ENCODE results near the gene ATXN1. TPM values are rescaled to one million over a fixed set of nuclear protein-coding genes. Genes with fewer than 3 reads are reported as not detected.

The ATXN1 gene
- total RNA-seq, 1 donor from 2014 or later: 15.5 TPM

- no peaks in the 10 kb centered on the region for H3K36me3 Mint-ChIP-seq (ENCODE audit: unreplicated experiment)
- H3K4me3 Mint-ChIP-seq (ENCODE audit: unreplicated experiment): no peak overlapping the region
- no peak overlapping the region for H3K27ac Mint-ChIP-seq (ENCODE audit: unreplicated experiment)
- H3K9me3 Mint-ChIP-seq (ENCODE audit: unreplicated experiment): no peaks in the 10 kb centered on the region
- no peak for DNase-seq
- TF ChIP-seq, protein P1, sequence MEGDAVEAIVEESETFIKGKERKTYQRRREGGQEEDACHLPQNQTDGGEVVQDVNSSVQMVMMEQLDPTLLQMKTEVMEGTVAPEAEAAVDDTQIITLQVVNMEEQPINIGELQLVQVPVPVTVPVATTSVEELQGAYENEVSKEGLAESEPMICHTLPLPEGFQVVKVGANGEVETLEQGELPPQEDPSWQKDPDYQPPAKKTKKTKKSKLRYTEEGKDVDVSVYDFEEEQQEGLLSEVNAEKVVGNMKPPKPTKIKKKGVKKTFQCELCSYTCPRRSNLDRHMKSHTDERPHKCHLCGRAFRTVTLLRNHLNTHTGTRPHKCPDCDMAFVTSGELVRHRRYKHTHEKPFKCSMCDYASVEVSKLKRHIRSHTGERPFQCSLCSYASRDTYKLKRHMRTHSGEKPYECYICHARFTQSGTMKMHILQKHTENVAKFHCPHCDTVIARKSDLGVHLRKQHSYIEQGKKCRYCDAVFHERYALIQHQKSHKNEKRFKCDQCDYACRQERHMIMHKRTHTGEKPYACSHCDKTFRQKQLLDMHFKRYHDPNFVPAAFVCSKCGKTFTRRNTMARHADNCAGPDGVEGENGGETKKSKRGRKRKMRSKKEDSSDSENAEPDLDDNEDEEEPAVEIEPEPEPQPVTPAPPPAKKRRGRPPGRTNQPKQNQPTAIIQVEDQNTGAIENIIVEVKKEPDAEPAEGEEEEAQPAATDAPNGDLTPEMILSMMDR (IDR thresholded peaks at IDR 0.05; ENCODE audit: partially characterized antibody, unreplicated experiment): no peak
- H3K27me3 Mint-ChIP-seq (ENCODE audit: unreplicated experiment): no peaks in the 10 kb centered on the region
- peaks cover 1% of the 10 kb centered on the region for H3K4me1 Mint-ChIP-seq (ENCODE audit: low read depth, unreplicated experiment)
Observed at GRCh38 chr6:16635291-16635809, 125.9 kb downstream of the ATXN1 start.

DNA sequence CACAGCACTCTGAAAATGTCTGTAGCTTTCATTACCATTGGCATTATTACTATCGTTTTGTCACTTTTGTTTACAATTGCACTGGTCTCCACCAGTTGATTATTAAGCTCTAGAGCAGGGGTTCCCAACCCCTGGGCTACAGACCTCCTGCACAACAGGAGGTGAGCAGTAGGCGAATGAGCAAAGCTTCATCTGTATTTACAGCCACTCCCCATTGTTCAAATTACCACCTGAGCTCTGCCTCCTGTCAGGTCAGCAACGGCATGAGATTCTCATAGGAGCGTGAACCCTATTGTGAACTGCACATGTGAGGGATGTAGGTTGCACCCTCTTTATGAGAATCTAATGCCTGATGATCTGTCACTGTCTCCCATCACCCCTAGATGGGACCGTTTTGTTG, 126.4 kb downstream of the ATXN1 start:
- TF ChIP-seq, protein P1 (IDR thresholded peaks at IDR 0.05; ENCODE audit: partially characterized antibody, unreplicated experiment): no peak
- Mint-ChIP-seq H3K27me3 (ENCODE audit: unreplicated experiment) (no peaks in the 10 kb centered on the region), H3K36me3 (ENCODE audit: unreplicated experiment) (no peaks in the 10 kb centered on the region), H3K27ac (ENCODE audit: unreplicated experiment) (no peak overlapping the region), H3K4me1 (ENCODE audit: low read depth, unreplicated experiment) (peaks cover 1% of the 10 kb centered on the region), H3K4me3 (ENCODE audit: unreplicated experiment) (no peak overlapping the region), H3K9me3 (ENCODE audit: unreplicated experiment) (no peaks in the 10 kb centered on the region)
- no peak for DNase-seq

DNA sequence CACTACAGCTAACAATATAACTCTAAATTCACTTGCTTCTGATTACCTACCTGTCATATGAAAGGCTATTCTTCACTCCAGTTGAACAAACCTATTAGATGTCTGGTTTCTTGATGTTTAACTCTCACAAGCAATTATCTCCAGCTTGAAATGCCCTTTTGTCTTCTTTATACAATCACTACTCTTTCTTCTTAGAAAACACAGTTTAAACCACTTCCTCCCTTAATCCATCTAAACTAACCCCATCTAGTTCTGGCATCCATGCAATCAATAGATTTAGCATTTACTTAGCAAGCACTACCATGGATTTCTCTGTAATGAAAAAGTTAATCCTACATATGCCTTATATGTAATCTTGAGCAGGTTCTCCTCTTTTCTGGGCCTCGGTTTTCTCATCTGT, 127.3 kb downstream of the ATXN1 start:
- Mint-ChIP-seq H3K4me1 (ENCODE audit: low read depth, unreplicated experiment) (peaks cover 1% of the 10 kb centered on the region), H3K27me3 (ENCODE audit: unreplicated experiment) (no peaks in the 10 kb centered on the region), H3K27ac (ENCODE audit: unreplicated experiment) (no peak overlapping the region), H3K4me3 (ENCODE audit: unreplicated experiment) (no peak overlapping the region), H3K36me3 (ENCODE audit: unreplicated experiment) (no peaks in the 10 kb centered on the region), H3K9me3 (ENCODE audit: unreplicated experiment) (no peaks in the 10 kb centered on the region)
- TF ChIP-seq, protein P1 (IDR thresholded peaks at IDR 0.05; ENCODE audit: partially characterized antibody, unreplicated experiment): no peak
- DNase-seq: no peak

DNA sequence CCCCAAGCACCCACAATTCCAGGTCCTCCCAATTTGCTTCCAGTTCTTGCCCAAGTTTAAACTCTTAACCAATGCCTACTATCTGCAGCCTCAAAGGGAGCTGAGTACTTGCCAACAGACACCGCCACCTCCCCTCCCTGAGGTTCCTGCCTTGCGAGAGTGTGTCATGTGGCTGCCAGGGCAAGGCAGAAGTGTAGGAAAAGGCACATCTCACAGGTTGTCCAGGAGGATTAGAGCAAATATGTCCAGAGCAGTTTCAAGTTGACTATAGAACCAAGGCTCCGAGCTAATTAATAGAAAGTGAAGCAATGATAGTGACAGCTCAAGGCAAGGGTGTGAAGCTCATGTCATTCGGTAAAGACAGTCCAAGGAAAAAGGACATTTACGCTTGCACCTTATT, 127.8 kb downstream of the ATXN1 start:
- Mint-ChIP-seq H3K4me3 (ENCODE audit: unreplicated experiment) (no peak overlapping the region), H3K4me1 (ENCODE audit: low read depth, unreplicated experiment) (peaks cover 1% of the 10 kb centered on the region)
- DNase-seq: no peak

DNA sequence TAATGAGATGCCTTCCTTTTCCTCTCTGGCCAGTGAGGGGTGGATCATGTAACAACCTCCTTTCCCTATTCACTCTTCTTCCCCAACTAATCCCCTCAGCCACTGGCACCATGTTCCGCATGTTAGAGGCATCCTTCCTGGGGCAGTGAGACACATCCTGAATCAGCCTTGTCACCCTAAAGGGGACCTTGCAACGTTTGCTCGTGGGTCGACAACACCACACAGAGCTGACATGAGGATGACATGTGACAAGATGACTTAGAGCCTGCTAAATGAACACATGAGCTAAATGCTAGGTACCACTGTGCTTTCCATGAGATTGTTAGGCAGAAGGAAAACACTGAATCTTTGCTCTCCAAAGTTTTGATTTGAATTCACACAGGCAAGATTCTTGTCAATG, 129.2 kb downstream of the ATXN1 start:
- H3K27ac Mint-ChIP-seq (ENCODE audit: unreplicated experiment): no peak overlapping the region
- TF ChIP-seq, protein P1 (IDR thresholded peaks at IDR 0.05; ENCODE audit: partially characterized antibody, unreplicated experiment): no peak
- no peaks in the 10 kb centered on the region for H3K27me3 Mint-ChIP-seq (ENCODE audit: unreplicated experiment)
- H3K9me3 Mint-ChIP-seq (ENCODE audit: unreplicated experiment): peaks cover 1% of the 10 kb centered on the region
- peaks cover 1% of the 10 kb centered on the region for H3K4me1 Mint-ChIP-seq (ENCODE audit: low read depth, unreplicated experiment)
- no peak overlapping the region for H3K4me3 Mint-ChIP-seq (ENCODE audit: unreplicated experiment)
- no peaks in the 10 kb centered on the region for H3K36me3 Mint-ChIP-seq (ENCODE audit: unreplicated experiment)
- DNase-seq: no peak

More for the DNA sequence above, 127.8 kb downstream of the ATXN1 start:
- Mint-ChIP-seq H3K27ac (ENCODE audit: unreplicated experiment) (no peak overlapping the region), H3K36me3 (ENCODE audit: unreplicated experiment) (no peaks in the 10 kb centered on the region), H3K9me3 (ENCODE audit: unreplicated experiment) (no peaks in the 10 kb centered on the region), H3K27me3 (ENCODE audit: unreplicated experiment) (no peaks in the 10 kb centered on the region)
- TF ChIP-seq, protein P1 (IDR thresholded peaks at IDR 0.05; ENCODE audit: partially characterized antibody, unreplicated experiment): no peak
